ENCODE results near the gene APP.

Gene APP

DNA sequence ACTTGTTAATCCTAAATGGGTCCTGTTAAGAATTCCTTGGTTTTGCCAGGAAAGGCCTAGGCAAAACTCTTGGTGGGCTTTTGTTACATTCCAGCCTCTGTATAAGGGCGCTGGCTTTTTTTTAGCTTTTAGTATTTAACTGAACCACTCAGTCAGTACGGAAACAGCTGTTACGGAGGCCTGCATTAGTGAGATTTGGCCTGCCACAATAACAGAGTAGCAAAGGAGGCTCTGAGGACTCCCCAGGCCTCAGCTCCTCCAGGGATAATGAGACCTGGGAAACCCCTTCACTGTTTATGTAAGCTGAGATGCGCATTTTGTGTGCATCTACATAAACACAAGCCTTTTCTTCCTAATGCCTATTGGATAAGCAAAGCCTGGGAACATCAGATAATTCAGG is 210.2 kb downstream of the APP start:
- intact Hi-C loops (cut with DNase I) = no loop called here

GRCh38 chr21:25959799-25960198 is 210.8 kb downstream of the APP start:
- no peak for DNase-seq
- intact Hi-C loops (cut with DNase I) = no loop called here

More for the DNA sequence above, 210.2 kb downstream of the APP start:
- DNase-seq = no peak

DNA sequence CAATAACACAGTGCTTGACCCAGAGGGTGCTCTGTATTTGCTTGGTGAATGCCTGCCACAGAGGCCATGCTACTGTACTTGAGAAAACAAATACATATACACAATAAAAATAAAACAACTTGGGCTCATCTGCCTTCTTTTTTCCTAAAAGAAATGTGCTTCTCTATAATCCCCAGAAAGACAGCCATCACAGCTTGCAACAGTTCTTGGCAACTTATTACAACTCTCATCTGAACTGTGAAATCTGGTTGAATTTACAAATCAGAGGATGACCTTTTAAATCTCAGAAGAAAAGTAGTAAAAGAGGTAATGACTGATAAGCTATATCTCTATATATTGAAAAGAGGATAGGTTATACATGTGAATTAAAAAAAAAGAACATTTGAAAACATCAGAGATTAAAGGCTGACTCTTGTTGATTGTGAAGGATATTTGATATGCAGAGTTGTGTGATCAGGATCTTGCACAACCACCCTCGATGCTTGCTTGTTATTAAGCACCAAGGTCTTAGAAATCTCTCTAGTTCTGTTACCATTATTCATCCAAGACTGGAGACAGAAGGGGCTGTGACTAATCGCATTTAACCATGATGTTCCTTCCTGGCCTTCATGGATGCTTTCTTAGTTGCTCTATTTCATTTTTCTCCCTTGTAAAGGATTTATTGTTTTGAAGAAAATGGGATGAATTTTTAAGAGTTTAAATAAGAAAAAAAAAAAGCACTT is 213.4 kb downstream of the APP start:
- DNase-seq = no peak
- intact Hi-C loops (cut with DNase I) = no loop called here

DNA sequence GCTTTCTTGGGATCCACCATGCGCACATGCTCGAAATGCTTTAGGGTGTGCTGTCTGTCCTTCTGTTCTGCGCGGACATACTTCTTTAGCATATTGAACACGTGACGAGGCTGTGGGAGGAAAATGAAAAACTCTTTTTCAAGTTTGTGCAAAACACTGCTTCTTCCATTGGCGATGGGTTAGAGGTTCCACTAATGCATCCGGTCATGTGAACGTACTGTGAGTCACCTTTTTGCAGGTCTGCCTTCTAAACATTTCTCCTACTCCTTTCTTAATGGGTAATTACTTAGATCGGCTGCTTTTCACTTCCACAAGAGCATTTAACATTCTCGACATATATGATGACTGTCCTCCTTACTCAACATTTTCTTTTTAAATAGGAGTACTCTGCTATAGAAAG is 214.9 kb downstream of the APP start:
- no peak for DNase-seq
- intact Hi-C loops (cut with DNase I) = no loop called here

- DNase-seq = no peak
- intact Hi-C loops (cut with DNase I) = no loop called here
These were observed 216.9 kb downstream of the APP start for GRCh38 chr21:25953659-25954058.

DNA sequence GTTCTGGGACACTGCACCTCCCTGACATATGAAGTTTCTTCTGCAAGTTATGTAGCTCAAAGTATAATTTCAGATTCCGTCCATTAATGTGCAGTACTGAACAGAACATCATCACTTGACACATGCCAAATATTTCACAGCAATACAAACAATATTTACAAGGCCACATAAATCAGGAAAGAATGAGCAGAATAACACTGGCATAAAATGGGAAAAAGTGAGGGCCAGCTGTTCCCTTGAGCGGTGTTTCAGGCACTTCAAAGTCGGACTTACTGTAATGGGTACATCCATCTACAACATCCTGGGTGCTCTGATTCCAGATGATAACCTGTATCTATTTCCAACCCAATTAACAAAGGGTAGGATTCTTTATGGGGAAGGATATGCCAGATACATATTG is 217.4 kb downstream of the APP start:
- no peak for DNase-seq
- intact Hi-C loops (cut with DNase I) = no loop called here

- intact Hi-C loops (cut with DNase I) = no loop called here
- DNase-seq = no peak
These were observed 218.3 kb downstream of the APP start for GRCh38 chr21:25952306-25952705.

DNA sequence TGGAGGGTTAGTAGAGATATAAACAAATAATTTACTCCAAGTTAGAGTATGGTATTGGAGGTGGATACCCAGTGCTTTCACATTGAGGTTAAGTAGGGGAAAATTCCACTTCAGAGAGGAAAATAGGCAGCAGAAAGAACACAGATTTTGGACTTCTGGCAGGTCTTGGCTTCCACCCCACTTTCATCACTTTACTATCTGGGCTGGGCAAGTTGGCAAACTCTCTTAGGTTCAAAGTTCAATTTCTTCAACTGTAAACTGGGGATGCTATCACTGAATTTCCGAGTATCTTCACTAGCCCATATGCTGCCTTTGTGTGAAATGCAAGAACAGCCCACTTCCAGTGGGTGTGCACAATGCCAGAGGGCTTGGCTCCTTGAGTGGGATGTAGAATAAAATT is 220.9 kb downstream of the APP start:
- DNase-seq = no peak
- intact Hi-C loops (cut with DNase I) = no loop called here

GRCh38 chr21:25944672-25945213 is 225.8 kb downstream of the APP start:
- intact Hi-C loops (cut with DNase I) = no loop called here
- DNase-seq = peak in 1 of 10 donors; percentile 73

DNA sequence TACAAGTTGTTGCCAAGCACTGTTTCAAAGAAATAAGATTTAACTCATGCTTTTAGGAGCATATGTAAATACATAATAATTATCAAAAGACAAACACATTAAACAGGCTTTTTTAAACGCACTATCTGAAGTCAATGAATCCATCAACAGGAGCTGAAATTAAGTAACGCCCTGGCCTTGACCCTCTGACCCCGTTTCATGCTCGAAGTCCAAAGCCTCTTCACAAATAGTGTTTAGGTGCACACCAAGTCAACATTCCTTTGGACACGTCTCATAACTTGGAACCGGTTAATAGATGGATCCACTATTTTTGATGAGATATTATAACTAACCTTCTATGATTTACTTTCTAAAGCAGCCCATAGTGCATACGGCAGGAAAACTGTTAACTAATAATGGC is 226.5 kb downstream of the APP start:
- intact Hi-C loops (cut with DNase I) = no loop called here
- no peak for DNase-seq

- DNase-seq = no peak
- intact Hi-C loops (cut with DNase I) = no loop called here
These were observed 228.4 kb downstream of the APP start for GRCh38 chr21:25942135-25942534.

GRCh38 chr21:25939396-25939761 is 231.2 kb downstream of the APP start:
- no peak for DNase-seq
- intact Hi-C loops (cut with DNase I) = no loop called here

GRCh38 chr21:25938658-25939395 is 231.7 kb downstream of the APP start:
- intact Hi-C loops (cut with DNase I) = no loop called here
- no peak for DNase-seq

GRCh38 chr21:25936776-25937175 is 233.8 kb downstream of the APP start:
- no peak for DNase-seq
- intact Hi-C loops (cut with DNase I) = no loop called here

DNA sequence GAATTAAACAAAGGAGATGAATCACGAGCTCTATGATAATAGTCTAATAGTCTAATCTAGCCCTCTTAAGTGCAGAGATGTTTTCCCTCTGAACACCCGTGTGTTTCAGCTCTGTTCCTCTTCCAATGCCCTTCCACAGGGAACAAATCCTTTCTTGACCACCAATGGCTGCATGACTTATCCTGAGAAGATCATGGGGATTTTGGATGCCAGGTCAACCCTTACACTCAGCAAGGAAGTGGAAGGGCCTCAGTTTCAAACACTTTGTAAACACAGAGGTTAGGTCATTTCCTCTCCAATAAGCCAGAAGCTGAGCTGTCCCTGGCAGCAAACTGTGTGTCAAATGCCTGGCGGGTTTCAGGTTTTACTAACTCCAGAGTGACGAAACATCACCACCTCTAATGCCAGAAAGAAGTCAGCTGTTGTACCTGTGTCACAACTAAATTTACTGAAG is 235.8 kb downstream of the APP start:
- no peak for DNase-seq
- intact Hi-C loops (cut with DNase I) = no loop called here

- intact Hi-C loops (cut with DNase I) = no loop called here
- no peak for DNase-seq
These were observed 236.4 kb downstream of the APP start for GRCh38 chr21:25934130-25934529.

GRCh38 chr21:25931765-25932164 is 238.8 kb downstream of the APP start:
- intact Hi-C loops (cut with DNase I) = no loop called here
- no peak for DNase-seq

- intact Hi-C loops (cut with DNase I) = no loop called here
- peak in 7 of 10 donors; percentile 28 to 94 (median 51) for DNase-seq
These were observed 240.6 kb downstream of the APP start for GRCh38 chr21:25929856-25930520.

DNA sequence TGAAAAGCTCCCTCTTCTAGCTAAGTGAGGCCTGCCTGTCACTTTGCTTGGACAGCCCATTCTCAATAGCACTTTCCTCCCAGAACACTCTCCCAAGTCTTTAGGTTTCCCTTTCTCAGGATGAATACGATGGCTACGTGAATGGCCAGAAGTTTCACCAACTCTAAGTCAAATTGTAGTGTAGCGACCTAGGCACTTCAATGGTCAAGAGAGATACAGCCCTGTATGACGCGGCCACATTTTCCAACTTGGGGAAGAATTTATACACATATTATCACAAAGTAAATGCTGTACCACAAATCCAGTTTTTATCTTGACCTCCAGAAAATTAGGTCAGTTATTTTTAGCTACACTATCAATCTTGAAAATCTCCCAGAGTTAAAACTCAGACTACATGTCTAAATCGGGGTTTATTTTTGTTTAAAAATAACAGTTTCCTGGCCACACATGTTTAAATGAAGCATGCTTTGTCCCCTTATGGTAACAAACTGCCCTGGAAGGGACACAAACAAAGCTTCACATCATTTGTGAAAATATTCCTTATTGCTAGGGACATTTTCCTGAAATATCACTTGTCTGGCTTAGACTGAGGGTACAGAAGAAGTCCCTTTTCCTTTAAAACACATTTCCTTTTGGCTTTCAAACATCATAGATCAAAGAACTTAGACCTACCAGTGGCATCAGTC is 243.2 kb downstream of the APP start:
- intact Hi-C loops (cut with DNase I) = no loop called here
- no peak for DNase-seq

DNA sequence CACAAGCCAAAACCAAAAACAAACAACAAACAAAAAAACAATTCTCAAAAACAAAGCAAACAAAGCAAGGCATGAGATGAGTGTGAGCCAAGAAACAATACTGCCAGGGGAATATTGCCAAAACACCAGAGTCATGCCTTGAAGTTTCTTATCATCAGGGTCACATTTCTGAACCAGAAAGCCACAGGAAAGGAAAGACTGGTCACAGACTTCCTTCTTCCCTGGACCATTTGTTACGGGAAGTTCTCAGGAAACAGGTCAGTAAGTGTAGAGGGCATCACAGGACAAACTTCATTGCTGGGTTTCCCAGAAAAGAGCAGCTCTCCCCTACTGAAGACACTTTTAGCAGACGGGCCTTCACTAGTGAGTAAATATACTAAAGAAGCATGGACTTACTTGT is 244.6 kb downstream of the APP start:
- DNase-seq = no peak
- intact Hi-C loops (cut with DNase I) = no loop called here

Data from posterior cingulate gyrus (tissue), 11 donors.